Tibial nerve (tissue), 4 donors: ENCODE data around the gene ANO2. TPM values are rescaled to one million over a fixed set of nuclear protein-coding genes. Genes with fewer than 3 reads are reported as not detected.

Experiments
- DNase-seq, 2 donors: peaks; one replicate each; pipeline ENCODE4 v3.0.0-alpha.2; 2019; ENCODE audit warnings: low spot score in 2 of 2
- H3K27ac ChIP-seq, 4 donors: fragments of 200-600 bp; sonication (generic) in 3 of 4; one replicate each; pipeline ENCODE4 v1.5.1; 2017 to 2019; ENCODE audit warnings: mild to moderate bottlenecking in 1 of 4
- H3K27me3 ChIP-seq, 2 donors: fragments of 200-600 bp; sonication (generic) in 1 of 2; one replicate each; pipeline versions ENCODE4 v1.5.1 to v1.6.0; 2017 to 2019
- H3K36me3 ChIP-seq, 3 donors: fragments of 200-600 bp; sonication (generic); one replicate each; pipeline ENCODE4 v1.5.1; 2018 to 2019
- H3K4me1 ChIP-seq, 4 donors: fragments of 200-600 bp; sonication (generic) in 3 of 4; one replicate each; pipeline ENCODE4 v1.5.1; 2017 to 2019
- H3K4me3 ChIP-seq, 4 donors: fragments of 200-600 bp; sonication (generic) in 3 of 4; one replicate each; pipeline ENCODE4 v1.5.1; 2017 to 2019; ENCODE audit warnings: mild to moderate bottlenecking in 1 of 4, moderate library complexity in 1 of 4
- H3K9me3 ChIP-seq, 4 donors: fragments of 200-600 bp; sonication (generic) in 3 of 4; one replicate each; pipeline ENCODE4 v1.5.1; 2017 to 2019
- CTCF ChIP-seq, 5 experiments: fragments of 200-600 bp in 3 of 5; fragments of 450-650 bp in 2 of 5; sonication (generic) in 3 of 5; IDR thresholded peaks; one replicate each; pipeline ENCODE4 v1.5.1; 2016 to 2019; ENCODE audit warnings: antibody characterized with exemption in 5 of 5, mild to moderate bottlenecking in 3 of 5, moderate library complexity in 2 of 5
- EP300 ChIP-seq, 2 donors: sonication (generic); formaldehyde crosslinking; IDR thresholded peaks; one replicate each; pipeline ENCODE4 v1.6.1; 2017; ENCODE audit warnings: antibody characterized with exemption in 2 of 2, mild to moderate bottlenecking in 1 of 2
- POLR2A ChIP-seq, 2 donors: fragments of 450-650 bp; IDR thresholded peaks; one replicate each; pipeline ENCODE4 v1.6.1; 2017; ENCODE audit warnings: antibody characterized with exemption in 2 of 2, mild to moderate bottlenecking in 2 of 2, moderate library complexity in 2 of 2
- WGBS, 2 donors: methylation state at CpG; one replicate each; pipeline ENCODE4 v1.1.5; 2018; 5-methylcytosine and 5-hydroxymethylcytosine counted together
- total RNA-seq, 4 donors: library from RNA; depleted of rRNA; stranded (reverse); fragments of >200 nt; gene quantifications; one replicate each; pipeline ENCODE4 v1.1.0, GENCODE V29; 2016

Gene ANO2
- total RNA-seq, 4 donors from 2014 or later, result 13.8 to 23.2 (median 21.3) TPM

GRCh38 chr12:5614256-5614655 is 330.8 kb downstream of the ANO2 start:
- no peaks in the 10 kb centered on the region for H3K4me1 ChIP-seq
- no peak overlapping the region for H3K27ac ChIP-seq
- no peak overlapping the region for H3K4me3 ChIP-seq
- no peaks in the 10 kb centered on the region for H3K36me3 ChIP-seq
- no peak for DNase-seq
- no peak for TF ChIP-seq EP300 (IDR thresholded peaks at IDR 0.05)
- no peak for TF ChIP-seq POLR2A (IDR thresholded peaks at IDR 0.05)
- TF ChIP-seq CTCF (IDR thresholded peaks at IDR 0.05), result no peak
- no peaks in the 10 kb centered on the region for H3K27me3 ChIP-seq
- 74 to 81% methylated on average over 1 of the region's 1 CpG for WGBS, 2 donors
- no peaks in the 10 kb centered on the region for H3K9me3 ChIP-seq

GRCh38 chr12:5612556-5613410 is 332.3 kb downstream of the ANO2 start:
- H3K27me3 ChIP-seq, result no peaks in the 10 kb centered on the region
- H3K4me1 ChIP-seq, result no peaks in the 10 kb centered on the region
- TF ChIP-seq CTCF (IDR thresholded peaks at IDR 0.05) (no peak), EP300 (IDR thresholded peaks at IDR 0.05) (no peak), POLR2A (IDR thresholded peaks at IDR 0.05) (no peak)
- 87 to 88% methylated on average over 14 of the region's 14 CpGs for WGBS, 2 donors
- no peaks in the 10 kb centered on the region for H3K36me3 ChIP-seq
- no peak overlapping the region for H3K27ac ChIP-seq
- no peak for DNase-seq
- H3K4me3 ChIP-seq, result no peak overlapping the region
- H3K9me3 ChIP-seq, result no peaks in the 10 kb centered on the region

DNA sequence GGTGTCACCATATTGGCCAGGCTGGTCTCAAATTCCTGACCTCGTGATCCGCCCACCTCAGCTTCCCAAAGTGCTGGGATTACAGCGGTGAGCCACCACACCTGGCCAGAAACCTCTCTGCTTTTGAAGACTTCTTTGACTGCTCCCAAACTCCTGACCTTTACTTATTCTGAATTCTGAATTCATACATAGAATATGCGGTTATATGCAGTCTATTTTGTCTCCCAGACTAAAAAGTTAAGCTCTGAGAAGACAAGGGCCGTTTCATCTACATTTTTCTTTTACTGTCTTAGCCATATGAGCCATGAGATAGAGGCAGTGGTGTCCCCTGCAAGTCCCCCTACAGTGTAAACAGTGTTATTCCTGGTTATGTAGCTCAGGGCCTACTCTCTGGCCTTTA is 333.9 kb downstream of the ANO2 start:
- H3K4me3 ChIP-seq, result no peak overlapping the region
- H3K4me1 ChIP-seq, result no peaks in the 10 kb centered on the region
- no peak for TF ChIP-seq CTCF (IDR thresholded peaks at IDR 0.05)
- no peak for TF ChIP-seq POLR2A (IDR thresholded peaks at IDR 0.05)
- no peak for TF ChIP-seq EP300 (IDR thresholded peaks at IDR 0.05)
- no peak overlapping the region for H3K27ac ChIP-seq
- no peaks in the 10 kb centered on the region for H3K27me3 ChIP-seq
- H3K9me3 ChIP-seq, result no peaks in the 10 kb centered on the region
- no peak for DNase-seq
- H3K36me3 ChIP-seq, result no peaks in the 10 kb centered on the region
- 76 to 82% methylated on average over 5 of the region's 5 CpGs for WGBS, 2 donors

GRCh38 chr12:5599378-5599777 is 345.7 kb downstream of the ANO2 start:
- H3K4me3 ChIP-seq, result no peak overlapping the region
- WGBS, 2 donors, result 85 to 90% methylated on average over 4 of the region's 4 CpGs

More at GRCh38 chr12:5599378-5599777, 345.7 kb downstream of the ANO2 start:
- Histone ChIP-seq H3K27ac (no peak overlapping the region), H3K36me3 (no peaks in the 10 kb centered on the region), H3K9me3 (no peaks in the 10 kb centered on the region), H3K4me1 (no peaks in the 10 kb centered on the region), H3K27me3 (no peaks in the 10 kb centered on the region)
- TF ChIP-seq EP300 (IDR thresholded peaks at IDR 0.05) (no peak), CTCF (IDR thresholded peaks at IDR 0.05) (no peak), POLR2A (IDR thresholded peaks at IDR 0.05) (no peak)
- no peak for DNase-seq
